Left colon (tissue), 2 donors: Measurements from ENCODE around the gene C11orf86. TPM values are rescaled to one million over a fixed set of nuclear protein-coding genes. Genes with fewer than 3 reads are reported as not detected.
A peak's percentile ranks its signal among the peaks of the same experiment; 100 is the strongest.
"Not testable (repeated sequence)": the region's sequence is repeated elsewhere in the genome, so short reads cannot be mapped to it uniquely, and the experiment has no call there.

Experiments
- ATAC-seq: fragments of 200-7000 bp; cut with Tn5 transposase; one replicate; pipeline ENCODE4 v1.9.1; 2020; ENCODE audit warnings: mild to moderate bottlenecking, moderate library complexity
- DNase-seq, 2 donors: peaks; one replicate each; pipeline ENCODE4 v3.0.0-alpha.2; 2020
- intact Hi-C, 2 donors: fragments of 100-400 bp; cut with DNase I in 1 of 2; cut with micrococcal nuclease in 1 of 2; formaldehyde crosslinking; loops; one replicate each; pipeline versions ENCODE4 v1.11.2 to v1.14.0; 2022; cut with DNase I, micrococcal nuclease
- long read RNA-seq: library from polyadenylated mRNA; unstranded; transcript quantifications from one replicate; pipeline ENCODE4 v2.0.0, GENCODE V29; 2021
- total RNA-seq, 2 donors: library from RNA; stranded (reverse); fragmentation: NEBNext Ultra II Directional; extraction: Animal tissue kit (Norgen Biotek cat#: 25700); gene quantifications; one replicate each; pipeline ENCODE4 v1.2.1, GENCODE V29; 2021
- donor health status: DM: no; HTN: no; CAD: no.
- donor health status: DM: yes; HTN: yes; CAD: no.

C11orf86 gene
- total RNA-seq = 10 to 100 TPM; 24.5 to 82.9 TPM
- long read RNA-seq, transcript C11orf86-201 (2 exons, 1,187 nt) = major isoform, 13 of 46 reads
- long read RNA-seq, partial matches to known transcripts = 2 of 46 reads
- long read RNA-seq, other reads (novel, unspliced or antisense) = 31 of 46 reads

GRCh38 chr11:66974724-66975404 lies at the start of gene C11orf86:
TSS of gene C11orf86 (plus strand) at chr11:66975304. CDS start at chr11:66975363, 59 bp downstream.
- DNase-seq (peak in 1 of 2 donors; percentile 29), ATAC-seq (peak; percentile 87)
- intact Hi-C loops = no loop called here

GRCh38 chr11:66929753-66930152 lies 45.4 kb upstream of the C11orf86 start:
- ATAC-seq = no peak
- intact Hi-C loops = no loop called here
- DNase-seq = no peak

GRCh38 chr11:66932543-66932942 lies 42.6 kb upstream of the C11orf86 start:
- ATAC-seq (no peak), DNase-seq (no peak)
- intact Hi-C loops = no loop called here

GRCh38 chr11:66933531-66933930 lies 41.6 kb upstream of the C11orf86 start:
- intact Hi-C loops = no loop called here
- ATAC-seq (no peak), DNase-seq (no peak)

- ATAC-seq (no peak), DNase-seq (no peak)
- intact Hi-C loops = no loop called here
These were observed 39.9 kb upstream of the C11orf86 start for GRCh38 chr11:66934950-66935779.

GRCh38 chr11:66936311-66936711 lies 38.8 kb upstream of the C11orf86 start:
- intact Hi-C loops = no loop called here
- DNase-seq (no peak), ATAC-seq (no peak)

- no peak for DNase-seq
- intact Hi-C loops = no loop called here
- no peak for ATAC-seq
These were observed 37.8 kb upstream of the C11orf86 start for GRCh38 chr11:66937193-66937733.

GRCh38 chr11:66938582-66939135 lies 36.4 kb upstream of the C11orf86 start:
- intact Hi-C loops = no loop called here
- DNase-seq (no peak), ATAC-seq (no peak)

- intact Hi-C loops = no loop called here
- peak; percentile 69 for ATAC-seq
- DNase-seq = peak in 1 of 2 donors; percentile 60
These were observed 25.0 kb upstream of the C11orf86 start for GRCh38 chr11:66950112-66950535.

GRCh38 chr11:66951135-66951534 lies 24.0 kb upstream of the C11orf86 start:
- intact Hi-C loops = no loop called here
- DNase-seq (no peak), ATAC-seq (no peak)

- peak; percentile 24 to 56 for DNase-seq
- intact Hi-C loops = no loop called here
- peak; percentile 83 for ATAC-seq
These were observed 23.2 kb upstream of the C11orf86 start for GRCh38 chr11:66951927-66952337.

GRCh38 chr11:66953081-66953833 lies 21.8 kb upstream of the C11orf86 start:
- ATAC-seq = peak; percentile 2
- DNase-seq = no peak
- intact Hi-C loops = no loop called here

- DNase-seq (no peak), ATAC-seq (no peak)
- intact Hi-C loops = no loop called here
These were observed 18.3 kb upstream of the C11orf86 start for GRCh38 chr11:66956689-66957290.

- DNase-seq (no peak), ATAC-seq (peak; percentile 44)
- intact Hi-C loops = no loop called here
These were observed 17.2 kb upstream of the C11orf86 start for GRCh38 chr11:66957971-66958231.

GRCh38 chr11:66958232-66958955 lies 16.7 kb upstream of the C11orf86 start, which contains the start of gene PC:
TSS of gene PC (minus strand) at chr11:66958383. CDS start at chr11:66872159, 86,224 bp downstream.
- intact Hi-C loops = no loop called here
- DNase-seq = peak; percentile 99 to 100
- ATAC-seq = peak; percentile 95

- DNase-seq (no peak), ATAC-seq (no peak)
- intact Hi-C loops = no loop called here
These were observed 16.2 kb upstream of the C11orf86 start for GRCh38 chr11:66958956-66959274.

GRCh38 chr11:66961691-66962213 lies 13.4 kb upstream of the C11orf86 start:
- DNase-seq, intact Hi-C loops, ATAC-seq: not testable (repeated sequence)

- intact Hi-C loops = no loop called here
- ATAC-seq (no peak), DNase-seq (no peak)
These were observed 12.9 kb upstream of the C11orf86 start for GRCh38 chr11:66962247-66962646.
